HG03159 (cell line): ENCODE data around the gene GNA12.

Experiments used
- ATAC-seq: cut with Tn5 transposase; IDR thresholded peaks from one replicate; pipeline ENCODE4 v1.9.1; 2021; ENCODE audit warnings: mild to moderate bottlenecking, moderate library complexity; ENCODE audit not compliant: unreplicated experiment

The GNA12 gene

DNA sequence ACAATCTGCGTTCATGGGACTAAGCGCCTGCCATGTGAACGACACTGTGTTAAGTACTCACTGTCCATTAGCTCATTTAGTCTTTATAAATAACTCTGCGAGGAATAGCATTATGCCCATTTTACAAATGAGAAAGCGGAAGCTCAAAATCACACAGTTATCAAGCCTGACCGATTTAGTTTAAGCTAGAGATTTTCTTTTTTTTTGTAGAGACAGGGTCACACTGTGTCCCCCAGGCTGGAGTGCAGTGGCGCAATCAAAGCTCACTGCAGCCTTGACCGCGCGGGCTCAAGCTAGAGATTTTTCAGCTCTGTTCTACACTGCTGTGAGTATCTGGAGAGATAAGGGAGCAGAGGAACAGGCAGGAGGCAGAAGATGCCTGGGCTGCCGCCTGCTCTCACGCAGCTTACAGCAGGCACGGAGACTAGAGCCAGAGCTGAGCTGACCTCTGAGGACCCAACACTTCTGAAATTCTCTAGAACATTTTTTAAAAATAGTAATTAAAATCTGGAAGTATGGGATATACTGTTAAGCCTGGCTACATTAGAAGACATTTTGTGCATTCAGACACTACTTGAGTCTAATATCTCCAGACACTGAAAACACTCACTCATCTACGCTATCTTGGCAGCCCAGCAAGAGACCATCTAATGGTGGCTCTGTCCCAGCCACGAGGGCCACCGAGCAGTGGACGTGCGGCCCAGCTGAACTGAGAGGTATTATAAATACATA lies 38.7 kb downstream of the GNA12 start:
- ATAC-seq = no peak

- no peak for ATAC-seq
These were observed 39.8 kb downstream of the GNA12 start for GRCh38 chr7:2804227-2804763.

DNA sequence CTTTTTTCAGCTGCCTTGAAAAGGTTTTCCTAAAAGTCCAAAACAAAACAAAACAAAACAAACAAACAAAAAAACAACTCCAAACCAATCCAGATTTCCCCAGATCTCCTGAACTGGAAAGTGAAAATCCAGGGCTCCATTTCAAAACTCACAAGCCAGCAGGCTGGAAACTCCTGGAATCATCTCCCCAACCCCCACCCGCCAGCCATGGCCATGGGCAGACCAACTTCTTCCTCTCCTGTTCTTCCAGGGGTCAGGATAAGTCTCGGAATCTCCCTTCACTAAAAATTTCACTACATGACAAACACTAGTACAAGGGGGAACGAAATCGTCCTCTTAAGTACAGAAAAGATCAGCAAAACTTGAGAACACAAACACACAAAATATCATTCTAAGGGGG lies 40.4 kb downstream of the GNA12 start:
- ATAC-seq = no peak

DNA sequence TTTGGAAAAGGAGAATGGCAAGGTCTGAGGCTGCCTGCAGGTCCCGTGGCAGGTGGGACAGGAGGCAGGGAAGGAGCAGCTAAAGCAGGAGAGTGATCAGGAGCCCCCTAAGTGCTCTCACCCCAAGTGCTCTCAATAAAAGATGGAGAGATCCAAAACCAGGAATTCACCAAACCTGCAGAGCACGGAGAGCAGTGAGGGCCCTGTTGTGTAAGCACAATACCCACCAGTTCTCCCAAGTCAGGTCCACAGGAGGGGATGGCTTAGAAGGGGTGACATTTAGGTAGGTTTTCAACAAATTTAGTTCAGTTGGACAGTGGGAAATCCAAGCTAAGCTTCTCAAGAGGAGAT lies 40.8 kb downstream of the GNA12 start:
- no peak for ATAC-seq

DNA sequence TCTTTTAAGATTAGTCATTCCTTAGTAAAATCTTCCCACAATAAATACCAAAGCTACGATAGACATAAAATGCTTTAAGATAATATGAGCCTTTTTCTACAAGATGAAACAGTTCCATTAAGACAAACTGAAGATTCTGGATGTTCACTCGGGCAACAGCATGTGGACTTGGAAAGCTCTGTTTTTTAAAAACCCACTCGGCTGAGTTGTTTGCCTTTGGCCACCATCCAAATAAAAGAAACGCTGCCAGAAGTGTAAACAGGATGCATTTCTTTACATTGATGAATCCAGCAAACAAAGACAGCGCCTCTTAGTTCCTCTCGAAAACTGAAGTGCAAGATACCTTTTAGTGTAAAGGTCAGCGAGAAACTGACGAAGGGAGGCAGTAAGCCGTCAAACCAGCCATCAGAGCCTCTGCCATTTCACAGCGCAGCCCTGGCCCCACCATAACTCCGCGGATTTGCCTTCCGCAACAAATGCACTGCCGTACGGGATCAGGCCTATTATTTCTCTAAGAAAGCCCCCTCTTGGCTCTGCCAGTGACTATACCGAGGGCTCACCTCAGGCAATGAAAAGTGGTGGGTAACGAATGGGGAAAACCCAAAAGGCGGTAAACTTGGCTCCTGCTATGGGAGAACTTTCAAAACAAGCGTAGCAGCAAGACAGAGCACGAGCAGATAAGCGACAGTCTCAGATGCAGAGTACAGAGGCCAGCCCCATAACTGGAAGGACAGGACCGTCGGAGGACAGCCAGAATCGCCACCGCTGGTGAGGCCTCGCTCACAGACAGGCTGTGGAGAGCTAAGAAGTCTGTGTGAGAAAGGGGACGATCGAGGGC lies 41.4 kb downstream of the GNA12 start:
- no peak for ATAC-seq

- no peak for ATAC-seq
These were observed 42.0 kb downstream of the GNA12 start for GRCh38 chr7:2802101-2802500.

DNA sequence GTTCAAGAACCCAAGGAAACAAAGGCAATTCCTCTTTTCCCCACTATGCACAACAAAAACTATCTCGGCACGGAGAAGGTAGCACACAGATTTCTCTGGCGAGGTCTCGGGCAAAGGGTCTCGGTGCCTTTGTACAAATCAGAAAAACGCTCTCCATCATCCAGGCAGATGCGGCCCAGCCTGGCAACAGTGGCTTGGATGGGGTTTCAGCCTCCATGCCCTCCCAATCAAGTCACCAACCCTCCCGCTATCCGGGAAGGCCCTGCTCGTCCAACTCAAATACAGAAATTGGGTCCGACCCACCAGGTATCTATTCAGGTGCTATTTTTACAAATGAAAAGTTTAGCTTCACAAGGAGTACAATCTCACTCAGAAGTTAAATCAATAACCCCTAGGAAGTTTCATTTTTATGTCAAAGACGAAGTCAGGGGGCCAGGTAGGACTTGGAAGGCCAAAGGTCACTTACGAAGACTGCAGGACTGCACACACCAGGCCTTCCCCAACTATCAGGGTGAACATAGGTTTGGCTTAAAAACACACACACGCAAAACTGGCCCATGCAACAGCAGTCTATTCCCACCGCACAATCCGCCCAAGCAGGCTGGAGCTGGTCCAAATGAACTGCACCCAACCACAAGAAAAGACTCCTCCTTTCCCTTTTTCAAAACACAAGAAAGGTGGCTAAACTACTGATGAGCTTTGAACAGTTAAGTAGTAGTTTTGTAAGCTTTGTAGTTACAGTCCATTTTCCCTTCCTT lies 43.0 kb downstream of the GNA12 start:
- no peak for ATAC-seq

GRCh38 chr7:2800220-2800930 lies 43.7 kb downstream of the GNA12 start:
- ATAC-seq = no peak

GRCh38 chr7:2799253-2799652 lies 44.9 kb downstream of the GNA12 start:
- no peak for ATAC-seq

DNA sequence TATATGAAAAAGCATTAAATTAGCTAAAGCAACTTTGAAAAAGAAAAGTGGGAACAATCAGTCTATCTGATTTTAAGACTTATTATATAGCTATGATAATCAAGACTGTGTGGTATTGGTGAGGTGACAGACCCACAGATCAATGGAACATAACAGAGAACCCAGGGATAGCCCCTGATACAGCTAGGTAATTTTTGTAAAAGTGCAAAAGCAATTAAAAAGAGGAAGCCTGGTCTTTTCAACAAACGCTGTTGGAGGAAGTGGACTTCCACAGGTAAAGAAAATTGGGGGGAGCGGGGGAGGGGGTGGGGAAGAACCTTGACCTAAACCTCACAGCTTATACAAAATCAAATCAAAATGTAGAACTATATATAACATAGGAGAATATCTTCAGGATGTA lies 45.4 kb downstream of the GNA12 start:
- ATAC-seq = no peak

DNA sequence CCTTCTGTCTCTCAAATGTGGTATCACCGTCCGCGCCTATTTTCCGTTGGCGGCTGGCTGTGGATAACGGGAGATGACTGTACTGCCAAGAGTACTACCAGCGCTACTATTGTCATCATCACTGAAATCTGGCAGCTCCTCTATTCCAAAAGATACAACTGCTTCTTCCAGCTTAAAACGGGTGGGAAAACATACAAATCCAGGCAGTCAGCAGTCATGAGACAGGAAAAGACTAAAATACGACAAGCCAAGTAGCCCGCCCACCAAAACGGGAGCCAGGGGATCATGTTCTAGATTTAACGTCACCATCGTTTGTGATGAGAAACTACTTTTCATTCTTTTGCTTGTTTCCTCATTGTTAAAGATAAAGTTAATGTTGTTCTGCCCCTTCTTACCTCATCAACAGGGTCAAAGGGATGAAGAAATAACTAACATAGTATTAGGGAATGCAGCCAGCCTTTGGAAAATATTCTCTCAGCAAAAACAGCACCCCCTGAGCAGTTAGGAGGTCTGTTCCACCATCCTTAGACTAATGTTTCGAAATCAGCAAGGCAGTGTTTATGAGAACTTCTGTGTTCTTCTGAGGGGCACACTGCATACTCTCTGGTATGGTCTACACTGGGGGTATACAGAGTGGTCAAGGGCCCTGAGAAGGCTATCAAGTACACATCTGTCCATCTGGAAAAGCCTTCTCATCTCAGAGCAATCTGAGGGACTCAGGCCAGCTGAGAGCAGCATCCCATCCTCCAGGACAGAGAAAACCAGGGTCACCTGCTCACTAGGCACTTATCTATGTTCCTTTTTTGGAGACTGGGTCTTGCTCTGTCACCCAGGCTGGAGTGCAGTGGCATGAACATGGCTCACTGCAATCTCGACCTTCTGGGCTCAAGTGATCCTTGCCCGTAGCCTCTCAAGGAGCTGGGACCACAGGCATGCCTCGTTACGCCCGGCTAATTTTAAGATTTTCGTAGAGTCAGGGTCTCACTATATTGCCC lies 47.5 kb downstream of the GNA12 start:
- ATAC-seq = no peak

DNA sequence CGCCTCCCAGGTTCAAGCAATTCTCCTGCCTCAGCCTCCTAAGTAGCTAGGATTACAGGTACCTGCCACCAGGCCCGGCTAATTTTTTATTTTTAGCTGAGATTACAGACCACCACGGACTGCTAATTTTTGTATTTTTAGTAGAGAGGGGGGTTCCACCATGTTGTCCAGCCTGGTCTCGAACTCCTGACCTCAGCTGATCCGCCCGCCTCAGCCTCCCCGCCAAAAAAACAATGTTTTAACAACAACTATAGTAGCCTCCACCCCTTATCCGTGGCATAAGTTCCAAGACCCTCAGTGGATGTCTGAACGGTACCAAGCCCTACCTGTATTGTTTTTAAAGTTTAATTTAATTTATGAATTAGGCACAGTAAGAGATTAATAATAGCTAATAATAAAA lies 48.2 kb downstream of the GNA12 start:
- no peak for ATAC-seq

- ATAC-seq = no peak
These were observed 49.1 kb downstream of the GNA12 start for GRCh38 chr7:2794836-2795636.

DNA sequence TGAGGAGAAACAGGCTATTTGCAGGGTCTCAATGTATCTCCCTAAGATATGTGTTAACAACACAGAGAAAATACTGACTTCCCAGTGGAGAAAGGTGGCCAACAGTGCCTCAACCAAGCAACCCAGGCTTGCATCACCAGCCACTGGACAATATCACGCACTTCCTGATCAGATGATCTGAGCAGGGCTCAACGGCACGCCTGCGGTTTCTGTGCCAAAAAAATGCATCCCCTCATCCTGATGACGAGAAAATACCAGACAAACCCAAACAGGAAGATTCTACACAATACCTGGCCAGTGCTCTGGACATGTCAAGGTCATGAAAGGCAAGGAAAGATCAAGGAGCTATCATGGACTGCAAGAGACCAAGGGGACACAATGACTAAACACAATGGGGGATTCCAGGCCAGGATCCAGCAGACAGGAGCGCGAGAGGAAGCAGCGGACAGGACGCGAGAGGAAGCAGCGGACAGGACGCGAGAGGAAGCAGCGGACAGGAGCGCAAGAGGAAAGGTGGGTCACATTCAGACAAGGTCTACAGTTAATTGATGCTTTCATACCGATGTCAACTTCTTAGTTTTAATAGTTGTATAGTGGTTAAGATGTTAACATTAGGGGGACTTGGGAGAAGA lies 51.1 kb downstream of the GNA12 start:
- ATAC-seq = no peak

- no peak for ATAC-seq
These were observed 51.9 kb downstream of the GNA12 start for GRCh38 chr7:2792235-2792634.

GRCh38 chr7:2791390-2791789 lies 52.7 kb downstream of the GNA12 start:
- ATAC-seq = no peak

DNA sequence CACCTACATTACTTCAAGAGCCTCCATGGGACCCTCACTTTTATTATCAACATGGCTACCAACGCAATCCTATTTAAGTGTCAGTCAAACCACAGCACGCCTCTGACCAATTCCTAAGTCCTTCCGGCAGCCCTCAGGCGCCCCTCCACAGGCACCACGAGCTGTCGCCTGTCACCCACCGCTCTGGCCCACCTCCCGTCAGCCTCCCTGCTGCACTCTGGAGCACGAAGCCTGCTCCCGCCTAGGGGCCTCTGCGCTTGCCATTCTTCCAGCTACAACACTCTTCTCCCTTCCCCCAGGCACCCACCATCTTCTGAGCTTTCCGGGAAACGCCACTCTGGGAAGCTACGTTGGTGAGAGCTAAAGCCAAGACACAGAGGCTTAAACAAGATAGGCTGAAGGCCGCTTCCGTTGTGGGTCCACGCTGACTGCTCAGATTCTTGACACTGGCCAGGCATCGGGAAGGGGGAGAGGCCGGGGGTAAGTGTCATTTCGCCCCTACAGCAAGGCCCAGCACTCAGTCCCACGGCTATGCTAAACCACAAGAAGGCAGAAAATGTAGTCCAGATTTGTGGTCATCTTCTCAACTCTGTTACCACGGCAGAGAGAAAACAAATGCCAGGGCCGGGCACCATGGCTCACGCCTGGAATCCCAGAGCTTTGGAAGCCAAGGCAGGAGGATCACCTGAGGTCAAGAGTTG lies 56.7 kb downstream of the GNA12 start:
- no peak for ATAC-seq

DNA sequence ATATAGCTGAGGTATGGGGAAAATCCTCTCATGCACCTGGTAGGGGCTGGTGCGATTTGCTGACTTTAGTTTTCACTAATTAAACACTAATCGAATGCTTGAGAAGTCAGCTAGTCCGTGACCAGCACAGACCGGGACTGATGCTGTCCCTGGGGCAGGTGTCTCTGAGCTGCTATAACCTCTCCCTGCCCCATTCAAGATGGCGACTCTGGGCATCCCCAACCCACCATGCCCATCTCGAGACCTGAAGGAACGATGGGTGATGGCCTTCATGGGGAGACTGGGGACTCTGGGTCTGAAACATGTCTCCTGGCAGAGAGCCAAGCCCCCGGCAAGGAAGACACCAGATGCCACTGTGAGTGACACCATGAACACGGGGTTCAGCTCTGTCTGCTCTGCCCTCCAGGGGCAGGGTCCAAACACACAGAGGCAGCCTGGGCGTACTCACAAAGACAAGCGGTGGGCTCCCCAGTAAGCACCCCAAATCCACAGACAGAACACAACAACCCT lies 57.4 kb downstream of the GNA12 start:
- no peak for ATAC-seq
